OCI-LY7 (cell line): ENCODE measurements around the gene TIMM50.

ENCODE experiments used
- CTCF ChIP-seq: fragments of 200-600 bp; sonication (generic); conservative IDR thresholded peaks from 2 replicates; pipeline ENCODE4 v1.5.1; 2014; ENCODE audit warnings: mild to moderate bottlenecking, antibody characterized with exemption, low read length, moderate library complexity, mixed read lengths
- EZH2phosphoT487 ChIP-seq: fragments of 200-600 bp; sonication (generic); IDR thresholded peaks from 2 replicates; pipeline ENCODE4 v1.6.1; 2018; ENCODE audit warnings: low read depth, borderline replicate concordance, mild to moderate bottlenecking, mixed run types, antibody characterized with exemption, low read length, moderate library complexity, mixed read lengths

DNA sequence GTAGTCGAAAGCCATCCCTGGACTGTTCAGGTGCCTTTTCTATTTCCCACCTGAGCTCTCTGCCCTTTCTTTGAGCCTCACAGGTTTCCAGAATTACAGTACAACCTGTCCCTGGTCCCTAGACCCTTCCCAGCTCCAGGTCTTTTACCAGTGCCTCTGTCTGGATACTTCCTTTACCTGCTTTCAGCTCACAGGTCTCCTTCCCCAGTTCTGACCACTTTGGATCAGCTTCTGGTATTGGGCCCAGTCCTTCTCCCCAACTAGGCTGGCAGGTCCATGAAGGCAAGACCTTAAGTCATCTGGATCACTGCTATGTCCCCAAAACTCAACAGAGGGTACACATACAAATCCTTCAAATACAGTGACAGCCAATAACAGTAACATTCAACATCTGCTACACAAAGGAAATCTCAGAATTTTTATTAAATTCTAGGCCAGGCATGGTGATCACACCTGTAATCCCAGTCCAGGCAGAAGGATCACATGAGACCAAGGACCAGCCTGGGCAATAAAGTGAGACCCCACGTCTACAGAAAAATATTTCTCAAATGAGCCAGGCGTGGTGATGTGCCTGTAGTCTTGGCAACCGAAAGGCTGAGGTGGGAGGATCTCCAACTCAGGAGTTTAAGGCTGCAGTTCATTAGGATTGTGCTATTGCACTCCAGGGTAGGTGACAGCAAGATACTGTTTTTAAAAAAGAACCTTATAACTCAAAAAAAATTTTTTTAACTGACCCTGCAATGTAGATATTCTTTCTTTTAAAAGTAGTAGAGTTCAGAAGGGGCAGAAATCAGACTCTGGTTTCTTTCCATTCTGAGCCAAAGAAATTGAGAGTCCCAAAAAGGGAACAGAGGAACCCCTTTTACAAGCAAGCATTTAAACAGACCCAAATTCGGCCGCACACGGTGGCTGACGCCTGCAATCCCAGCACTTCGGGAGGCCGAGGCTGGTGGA is 46.2 kb upstream of the TIMM50 start:
- TF ChIP-seq CTCF (no peak), EZH2phosphoT487 (no peak)
